B cell (primary cell): ENCODE data around the gene LRRC8A. TPM values are rescaled to one million over a fixed set of nuclear protein-coding genes. Genes with fewer than 3 reads are reported as not detected.

Experiments used
- ATAC-seq: fragments of 200-7000 bp; cut with Tn5 transposase; one replicate; pipeline ENCODE4 v1.10.0; 2021; ENCODE audit warnings: low read depth, mild to moderate bottlenecking, moderate number of reproducible peaks, moderate library complexity
- CTCF ChIA-PET: fragments of 350-600 bp; sonication (Branson Sonifier 250); formaldehyde crosslinking; loops from one replicate; lab custom pipeline; 2021; ENCODE audit warnings: antibody characterized with exemption, inconsistent platforms; lab: Charles Lee
- POLR2A ChIA-PET: fragments of 350-600 bp; sonication (Branson Sonifier 250); formaldehyde crosslinking; loops from one replicate; lab custom pipeline; 2021; ENCODE audit warnings: antibody characterized with exemption; lab: Charles Lee
- DNase-seq: peaks from one replicate; pipeline ENCODE4 v3.0.0; 2013
- H2AFZ ChIP-seq: 2 replicates; pipeline ENCODE4 v1.6.1; 2012; ENCODE audit warnings: mild to moderate bottlenecking, low read depth, low read length; ENCODE audit not compliant: insufficient read depth, poor library complexity, severe bottlenecking
- H3K27ac ChIP-seq, 2 donors: 1 replicate in 1 of 2; 2 replicates in 1 of 2; pipeline ENCODE4 v1.5.1; 2012 to 2013; ENCODE audit warnings: low read length in 2 of 2, mild to moderate bottlenecking in 2 of 2, moderate library complexity in 1 of 2
- H3K27me3 ChIP-seq, 4 experiments: fragments of 200-600 bp in 1 of 4; sonication (generic) in 1 of 4; replicated peaks in 1 of 4; 1 replicate in 2 of 4; 2 replicates in 2 of 4; pipeline versions ENCODE4 v1.6.1 to v1.7.0; 2013 to 2016; ENCODE audit warnings: low read length in 3 of 4, mild to moderate bottlenecking in 2 of 4, mixed read lengths in 1 of 4, moderate library complexity in 1 of 4; ENCODE audit not compliant: insufficient read depth in 4 of 4, control insufficient read depth in 3 of 4; ENCODE audit errors: control extremely low read depth in 1 of 4
- H3K36me3 ChIP-seq, 2 experiments: replicated peaks in 1 of 2; 1 replicate in 1 of 2; 2 replicates in 1 of 2; pipeline versions ENCODE4 v1.6.1 to v1.7.1; 2013; ENCODE audit warnings: low read length in 1 of 2; ENCODE audit not compliant: insufficient read depth in 2 of 2, control insufficient read depth in 1 of 2; ENCODE audit errors: control extremely low read depth in 1 of 2, extremely low read depth in 1 of 2
- H3K4me1 ChIP-seq, 2 donors: fragments of 200-600 bp in 1 of 2; sonication (generic) in 1 of 2; 1 replicate in 1 of 2; 2 replicates in 1 of 2; pipeline versions ENCODE4 v1.5.1 to v1.6.1; 2013 to 2017; ENCODE audit warnings: low read length in 2 of 2; ENCODE audit not compliant: control insufficient read depth in 2 of 2, insufficient read depth in 2 of 2
- H3K4me2 ChIP-seq: replicated peaks from 2 replicates; pipeline ENCODE3; 2012; ENCODE audit warnings: mild to moderate bottlenecking, low read depth, low read length; ENCODE audit not compliant: poor library complexity, severe bottlenecking
- H3K4me3 ChIP-seq, 5 experiments: fragments of 200-600 bp in 1 of 5; sonication (generic) in 1 of 5; 1 replicate in 3 of 5; 2 replicates in 2 of 5; pipeline versions ENCODE4 v1.5.1 to v1.7.0; 2011 to 2016; ENCODE audit warnings: low read length in 4 of 5, mild to moderate bottlenecking in 4 of 5, low read depth in 2 of 5, control low read depth in 1 of 5, moderate library complexity in 1 of 5; ENCODE audit not compliant: insufficient read depth in 1 of 5; ENCODE audit errors: control extremely low read depth in 1 of 5, extremely low read depth in 1 of 5
- H3K79me2 ChIP-seq: fragments of 200-600 bp; sonication (generic); one replicate; pipeline ENCODE4 v1.6.0; 2016; ENCODE audit warnings: low read length; ENCODE audit not compliant: control insufficient read depth, insufficient read depth
- H3K9ac ChIP-seq: fragments of 200-600 bp; sonication (generic); 2 replicates; pipeline ENCODE4 v1.6.1; 2017; ENCODE audit warnings: mild to moderate bottlenecking, low read length, moderate library complexity
- H3K9me3 ChIP-seq, 3 donors: one replicate each; pipeline versions ENCODE4 v1.6.1 to v1.7.1; 2013; ENCODE audit warnings: low read length in 2 of 3; ENCODE audit not compliant: control insufficient read depth in 2 of 3, insufficient read depth in 1 of 3; ENCODE audit errors: control extremely low read depth in 1 of 3
- H4K20me1 ChIP-seq: 2 replicates; pipeline ENCODE4 v1.6.0; 2012; ENCODE audit warnings: mild to moderate bottlenecking, low read length; ENCODE audit not compliant: insufficient read depth, control insufficient read depth, poor library complexity, severe bottlenecking
- H3K27ac Mint-ChIP-seq: one replicate; pipeline ENCODE4 v1.8.0; 2021; ENCODE audit warnings: mixed read lengths
- H3K27me3 Mint-ChIP-seq: one replicate; pipeline ENCODE4 v1.8.0; 2021; ENCODE audit warnings: mixed read lengths
- H3K4me1 Mint-ChIP-seq: one replicate; pipeline ENCODE4 v1.8.0; 2021; ENCODE audit warnings: mixed read lengths
- H3K4me3 Mint-ChIP-seq: one replicate; pipeline ENCODE4 v1.8.0; 2021; ENCODE audit warnings: mixed read lengths
- H3K9me3 Mint-ChIP-seq: one replicate; pipeline ENCODE4 v1.8.0; 2022; ENCODE audit warnings: mixed read lengths; ENCODE audit not compliant: insufficient read depth
- EZH2 ChIP-seq: IDR thresholded peaks from 2 replicates; pipeline ENCODE4 v1.6.1; 2012; ENCODE audit warnings: borderline replicate concordance, low read depth, mild to moderate bottlenecking, moderate library complexity, low read length; ENCODE audit not compliant: insufficient read depth, poor library complexity, severe bottlenecking
- WGBS: methylation state at CpG from one replicate; pipeline ENCODE4 v1.1.5; 2013; ENCODE audit warnings: missing lambda C conversion rate; ENCODE audit not compliant: insufficient coverage; 5-methylcytosine and 5-hydroxymethylcytosine counted together
- intact Hi-C: fragments of 100-400 bp; cut with micrococcal nuclease; formaldehyde crosslinking; loops from one replicate; pipeline ENCODE4 v1.10.0; 2022
- polyA plus RNA-seq: library from polyadenylated mRNA; depleted of rRNA; stranded (reverse); fragments of >200 nt; gene quantifications from 2 replicates; pipeline ENCODE4 v1.2.3, GENCODE V29; 2012
- total RNA-seq, 2 donors: library from RNA; stranded (reverse); fragments of 120-200 nt in 1 of 2; gene quantifications; 1 replicate in 1 of 2; 2 replicates in 1 of 2; pipeline versions ENCODE4 v1.2.3 to v1.2.4, GENCODE V29; 2013 to 2022
- TF ChIP-seq, protein P1 (sequence below): fragments of 200-600 bp; IDR thresholded peaks from one replicate; pipeline ENCODE4 v1.8.0; 2022; ENCODE audit warnings: antibody characterized with exemption, mild to moderate bottlenecking

Gene LRRC8A
- total and polyA plus RNA-seq, 2 donors (not counting 1 experiment from before 2014, with no cell fraction given), result 13.1 to 14.5 TPM

DNA sequence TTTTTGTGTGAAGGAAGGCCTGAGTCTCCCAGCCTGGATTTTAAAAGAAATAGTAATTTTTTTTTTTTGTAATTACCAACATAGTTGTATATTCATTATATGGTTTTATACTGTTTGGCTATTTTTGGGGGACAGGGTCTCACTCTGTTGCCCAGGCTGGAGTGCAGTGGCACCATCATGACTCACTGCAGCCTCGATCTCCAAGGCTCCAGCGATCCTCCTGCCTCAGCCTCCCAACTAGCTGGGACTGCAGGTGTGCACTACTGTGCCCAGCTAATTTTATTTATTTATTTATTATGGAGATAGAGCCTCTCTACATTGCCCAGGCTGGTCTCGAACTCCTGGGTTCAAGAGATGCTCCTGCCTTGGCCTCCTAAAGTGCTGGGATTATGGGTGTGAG is 5.1 kb downstream of the LRRC8A start:
- peaks cover 30% of the 10 kb centered on the region for H3K4me1 Mint-ChIP-seq
- POLR2A ChIA-PET, result interaction anchor here (1.0 kb wide), 1 partner anchor 9 kb away, joined by 5 read pairs; no protein-coding TSS in a partner anchor
- peaks cover 11 to 21% of the 10 kb centered on the region in 2 donors for H3K4me1 ChIP-seq

DNA sequence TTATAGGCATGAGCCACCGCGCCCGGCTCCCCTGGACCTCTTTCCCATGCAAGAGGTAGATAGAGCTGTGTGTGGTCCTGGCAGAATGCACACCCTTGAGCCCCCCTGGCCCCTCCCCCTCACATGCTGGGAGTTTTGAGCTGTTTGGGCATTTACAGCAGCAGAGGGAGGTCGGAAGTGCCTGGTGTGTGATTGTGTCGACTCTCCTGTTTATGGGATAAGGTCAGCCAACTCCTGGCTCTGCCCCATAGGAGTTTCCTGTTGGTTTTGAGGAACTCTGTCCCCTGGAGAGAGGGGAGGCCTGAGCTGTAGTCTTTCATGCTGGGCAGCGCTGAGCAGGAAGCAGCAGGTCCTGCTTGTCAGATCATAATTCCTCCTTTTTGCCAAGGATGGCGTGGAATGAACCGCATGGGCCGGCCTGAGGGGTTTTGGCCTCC is 6.0 kb downstream of the LRRC8A start:
- POLR2A ChIA-PET, result no interaction called here

More for the DNA sequence above, 5.1 kb downstream of the LRRC8A start:
- H3K4me3 ChIP-seq, result no peak overlapping the region
- no peak overlapping the region for H3K9ac ChIP-seq
- no peak overlapping the region for H3K27ac ChIP-seq
- CTCF ChIA-PET, result no interaction called here
- peaks cover 77% of the 10 kb centered on the region for H3K79me2 ChIP-seq
- Mint-ChIP-seq H3K27ac (no peak overlapping the region), H3K9me3 (no peaks in the 10 kb centered on the region), H3K27me3 (no peaks in the 10 kb centered on the region), H3K4me3 (no peak overlapping the region)
- DNase-seq (no peak), ATAC-seq (no peak)
- peaks cover 32% of the 10 kb centered on the region for H4K20me1 ChIP-seq
- no peak overlapping the region for H3K4me2 ChIP-seq
- WGBS, result no CpG with 5 or more reads among the region's 3 CpGs
- intact Hi-C loops, result no loop called here
- TF ChIP-seq, protein P1, sequence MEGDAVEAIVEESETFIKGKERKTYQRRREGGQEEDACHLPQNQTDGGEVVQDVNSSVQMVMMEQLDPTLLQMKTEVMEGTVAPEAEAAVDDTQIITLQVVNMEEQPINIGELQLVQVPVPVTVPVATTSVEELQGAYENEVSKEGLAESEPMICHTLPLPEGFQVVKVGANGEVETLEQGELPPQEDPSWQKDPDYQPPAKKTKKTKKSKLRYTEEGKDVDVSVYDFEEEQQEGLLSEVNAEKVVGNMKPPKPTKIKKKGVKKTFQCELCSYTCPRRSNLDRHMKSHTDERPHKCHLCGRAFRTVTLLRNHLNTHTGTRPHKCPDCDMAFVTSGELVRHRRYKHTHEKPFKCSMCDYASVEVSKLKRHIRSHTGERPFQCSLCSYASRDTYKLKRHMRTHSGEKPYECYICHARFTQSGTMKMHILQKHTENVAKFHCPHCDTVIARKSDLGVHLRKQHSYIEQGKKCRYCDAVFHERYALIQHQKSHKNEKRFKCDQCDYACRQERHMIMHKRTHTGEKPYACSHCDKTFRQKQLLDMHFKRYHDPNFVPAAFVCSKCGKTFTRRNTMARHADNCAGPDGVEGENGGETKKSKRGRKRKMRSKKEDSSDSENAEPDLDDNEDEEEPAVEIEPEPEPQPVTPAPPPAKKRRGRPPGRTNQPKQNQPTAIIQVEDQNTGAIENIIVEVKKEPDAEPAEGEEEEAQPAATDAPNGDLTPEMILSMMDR, result no peak
- no peak for TF ChIP-seq EZH2
- H3K27me3 ChIP-seq, result no peaks in the 10 kb centered on the region
- no peak overlapping the region for H2AFZ ChIP-seq
- H3K36me3 ChIP-seq, result peaks cover 3 to 37% of the 10 kb centered on the region in 2 experiments
- no peaks in the 10 kb centered on the region for H3K9me3 ChIP-seq

More for the DNA sequence above, 6.0 kb downstream of the LRRC8A start:
- Histone ChIP-seq H3K9ac (no peak overlapping the region), H3K9me3 (no peaks in the 10 kb centered on the region), H3K4me3 (no peak overlapping the region), H3K27me3 (no peaks in the 10 kb centered on the region), H3K4me1 (peaks cover 6 to 15% of the 10 kb centered on the region in 2 donors), H4K20me1 (peaks cover 24% of the 10 kb centered on the region), H3K36me3 (peaks cover 3 to 43% of the 10 kb centered on the region in 2 experiments), H3K27ac (no peak overlapping the region), H2AFZ (no peak overlapping the region), H3K4me2 (no peak overlapping the region), H3K79me2 (peaks cover 70% of the 10 kb centered on the region)
- Mint-ChIP-seq H3K9me3 (no peaks in the 10 kb centered on the region), H3K4me1 (peaks cover 25% of the 10 kb centered on the region), H3K27me3 (no peaks in the 10 kb centered on the region), H3K27ac (no peak overlapping the region), H3K4me3 (no peak overlapping the region)
- DNase-seq, result no peak
- TF ChIP-seq EZH2, result no peak
- TF ChIP-seq, protein P1, result no peak
- no peak for ATAC-seq
- 76% methylated on average over 6 of the region's 9 CpGs for WGBS
- intact Hi-C loops, result no loop called here
- CTCF ChIA-PET, result interaction anchor here (0.8 kb wide), 1 partner anchor 40 kb away, joined by 3 read pairs; no protein-coding TSS in a partner anchor
